NCI-H2196 (cell line): ENCODE results near the gene ERICH6B.

Experiments
- DNase-seq: peaks from one replicate; lab custom pipeline; 2025; ENCODE audit not compliant: unreplicated experiment; lab: John Stamatoyannopoulos, UW

ERICH6B gene

DNA sequence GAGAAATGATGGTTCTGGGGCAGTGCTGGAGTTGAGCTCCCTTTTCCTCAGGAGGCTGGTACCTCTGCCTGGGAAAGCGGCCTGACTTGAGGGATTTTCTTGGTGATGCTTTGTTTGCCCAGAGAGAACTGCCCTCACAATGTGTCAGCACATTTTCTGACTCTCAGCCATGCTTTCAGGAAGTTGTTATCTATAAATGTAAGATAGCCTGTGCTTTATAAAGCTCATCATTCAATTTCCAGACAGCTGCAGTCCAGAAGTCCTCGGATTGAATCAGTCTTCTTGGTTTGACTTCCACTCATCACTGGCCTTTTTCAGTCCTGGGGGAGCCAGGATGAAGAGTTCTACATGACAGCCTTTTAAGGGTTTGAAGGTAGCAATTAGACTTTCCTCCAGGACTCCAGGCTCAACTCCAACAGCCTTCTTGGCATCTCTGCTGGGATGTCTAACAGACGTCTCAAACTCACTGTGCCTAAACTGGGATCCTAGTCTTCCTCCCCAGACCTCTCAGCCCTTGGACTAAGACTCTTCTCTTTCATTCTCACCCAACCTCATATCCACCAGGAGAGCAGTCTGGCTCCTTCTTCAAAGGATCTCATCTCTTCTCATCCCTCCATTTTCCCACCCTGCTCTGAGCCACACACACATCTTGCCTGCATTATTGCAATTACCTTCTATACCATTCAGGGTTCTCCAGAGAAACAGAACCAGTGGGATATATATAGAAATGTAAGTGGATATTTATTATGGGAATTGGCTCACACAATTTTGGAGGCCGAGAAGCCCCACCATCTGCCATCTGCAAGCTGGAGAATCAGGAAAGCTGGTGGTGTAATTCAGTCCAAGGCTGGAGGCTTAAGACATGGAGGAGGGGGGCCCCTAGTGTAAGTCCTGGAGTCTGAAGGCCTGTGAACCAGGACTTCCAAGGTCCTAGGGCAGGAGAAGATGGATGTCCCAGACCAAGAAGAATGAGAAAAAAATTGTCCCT lies 13.1 kb downstream of the ERICH6B start:
- no peak for DNase-seq

DNA sequence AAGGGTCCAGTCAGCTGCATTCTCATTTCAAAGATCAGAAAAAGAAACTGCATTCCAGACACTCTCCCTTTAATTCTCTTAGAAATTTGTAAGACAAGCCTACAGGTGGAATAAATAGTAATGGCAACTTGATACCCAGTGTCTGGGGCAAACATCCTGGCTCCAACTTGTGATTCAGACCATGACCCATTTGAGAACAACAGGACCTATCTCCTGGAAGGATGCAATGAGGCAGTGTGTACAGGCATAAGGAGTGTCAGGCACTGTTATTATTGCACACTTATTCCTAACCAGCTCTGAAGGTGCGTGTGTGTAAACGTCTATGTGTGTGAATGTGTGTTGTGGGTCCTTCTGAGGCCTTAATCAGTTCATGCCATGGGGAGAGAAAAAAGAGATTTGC lies 13.9 kb downstream of the ERICH6B start:
- no peak for DNase-seq

DNA sequence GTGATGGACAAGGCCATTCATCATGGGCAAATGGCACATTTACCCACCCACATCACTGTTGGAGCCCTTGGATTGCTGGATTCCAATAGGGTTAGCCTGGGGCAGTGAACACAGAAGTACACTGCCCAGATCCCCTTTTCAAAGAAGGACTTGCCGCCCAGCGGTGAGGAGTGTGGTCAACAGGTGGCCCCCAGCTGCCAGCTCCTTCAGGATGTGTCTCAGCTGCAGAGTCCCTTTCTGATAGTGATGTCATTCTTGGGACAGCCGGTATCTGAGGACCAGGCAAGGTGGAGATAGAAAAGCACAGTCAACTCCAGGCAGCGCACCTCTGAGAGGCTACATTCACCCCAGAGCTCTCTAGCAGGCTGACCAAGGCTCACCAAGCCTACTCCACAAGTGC lies 16.9 kb downstream of the ERICH6B start:
- DNase-seq, result no peak

DNA sequence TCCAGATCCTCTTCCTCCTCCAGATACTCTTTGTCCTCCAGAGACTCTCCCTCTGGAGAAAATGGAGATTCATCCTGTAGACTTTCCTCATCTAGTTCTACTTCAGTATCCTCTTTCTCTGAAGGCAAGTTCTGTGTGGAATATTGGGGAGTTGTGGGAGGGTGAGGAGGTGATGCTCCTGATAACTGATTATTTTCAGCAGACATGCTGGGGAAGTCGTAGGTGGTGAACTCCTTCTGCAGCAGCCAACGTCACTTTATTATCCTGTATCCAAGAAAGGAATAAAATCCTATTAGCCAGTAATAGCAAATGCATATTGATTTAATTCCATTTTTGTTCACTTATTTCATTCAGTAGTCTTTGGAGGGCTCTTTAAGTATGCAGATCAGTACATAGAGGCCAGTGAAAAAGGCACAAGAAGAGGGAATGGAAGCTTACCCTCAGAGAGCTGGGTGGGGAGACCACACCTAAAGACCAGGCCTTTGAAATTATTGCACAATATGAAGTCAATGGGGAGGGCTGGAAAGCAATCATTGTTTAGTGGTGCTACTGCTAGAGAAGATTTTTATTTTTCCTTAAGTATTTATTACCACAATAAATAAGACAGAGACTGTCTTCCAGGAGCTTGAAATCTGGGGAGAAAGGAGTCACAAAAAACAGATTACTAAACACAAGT lies 18.6 kb downstream of the ERICH6B start:
- no peak for DNase-seq

DNA sequence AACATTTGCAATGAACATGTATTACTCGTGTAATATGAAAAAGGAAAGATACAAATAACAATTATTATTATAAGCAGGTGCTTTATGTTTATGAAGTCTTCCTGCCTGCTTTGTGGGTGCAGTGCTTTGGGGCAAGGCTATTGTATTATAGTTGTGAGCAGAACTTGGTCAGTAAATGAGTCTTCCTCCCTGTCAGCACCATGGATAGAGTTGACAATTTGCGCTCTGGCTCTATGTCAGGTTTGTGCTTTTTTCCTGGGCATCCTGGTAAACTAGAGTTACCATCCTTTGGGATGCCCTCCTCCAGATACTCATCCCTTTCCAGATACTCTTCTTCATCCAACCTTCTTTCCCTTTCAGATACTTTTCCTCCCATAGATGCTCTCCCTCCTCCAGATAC lies 19.6 kb downstream of the ERICH6B start:
- DNase-seq, result no peak

DNA sequence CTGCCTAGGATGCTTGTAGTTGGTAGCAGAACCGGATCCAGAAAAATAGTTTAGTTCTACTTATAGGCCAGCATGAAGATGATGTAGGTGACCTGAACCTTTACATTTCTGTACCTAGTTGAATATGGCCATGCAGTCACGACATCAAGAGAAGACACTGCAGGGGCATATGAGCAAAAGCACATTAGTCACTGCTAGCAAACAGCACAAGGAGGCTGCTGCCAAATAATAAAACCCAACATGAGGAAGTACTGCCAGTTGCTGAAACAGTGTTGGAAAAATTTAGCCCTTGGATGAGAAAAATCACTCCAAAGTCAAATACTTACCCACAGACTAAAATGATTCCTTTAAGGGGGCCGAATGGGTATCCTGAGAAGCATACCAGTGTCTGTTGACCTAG lies 20.8 kb downstream of the ERICH6B start:
- DNase-seq, result no peak

DNA sequence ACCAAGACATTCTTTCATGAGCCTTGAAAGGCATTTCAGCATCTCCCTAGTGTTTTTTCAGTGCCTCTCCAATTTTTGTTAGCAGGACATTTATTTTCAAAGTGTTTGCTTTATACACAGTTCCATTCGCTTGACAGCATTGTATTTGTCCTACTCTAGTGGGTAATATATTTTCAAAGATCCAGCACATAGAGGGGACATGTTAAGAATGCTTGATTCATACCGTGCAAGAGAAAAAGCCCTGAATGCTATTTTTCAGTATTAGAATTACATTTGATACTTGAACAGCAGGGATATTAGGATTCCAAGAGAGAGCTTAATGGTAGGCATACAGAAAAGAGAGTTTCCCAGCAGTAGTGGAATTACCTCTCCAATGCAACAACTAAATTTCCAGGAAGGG lies 21.3 kb downstream of the ERICH6B start:
- DNase-seq, result no peak

DNA sequence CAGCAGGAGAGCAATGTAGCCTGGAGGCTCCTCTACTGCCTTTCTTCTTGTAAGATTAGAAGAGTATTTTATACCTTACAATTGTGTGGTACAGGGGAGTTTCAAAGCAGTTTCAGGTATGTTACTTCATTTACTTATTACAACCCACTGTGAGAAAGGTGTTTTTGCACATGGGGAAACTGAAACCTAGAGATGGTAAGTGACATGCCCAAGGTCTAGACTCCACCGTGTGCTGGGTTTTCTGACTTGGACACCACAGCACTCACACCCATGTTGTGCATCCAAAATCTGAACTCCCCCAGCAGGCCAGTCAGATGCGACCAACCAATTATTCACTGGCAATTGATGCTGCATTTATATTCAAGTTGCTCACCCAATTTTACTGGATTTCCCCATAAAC lies 22.8 kb downstream of the ERICH6B start:
- no peak for DNase-seq

DNA sequence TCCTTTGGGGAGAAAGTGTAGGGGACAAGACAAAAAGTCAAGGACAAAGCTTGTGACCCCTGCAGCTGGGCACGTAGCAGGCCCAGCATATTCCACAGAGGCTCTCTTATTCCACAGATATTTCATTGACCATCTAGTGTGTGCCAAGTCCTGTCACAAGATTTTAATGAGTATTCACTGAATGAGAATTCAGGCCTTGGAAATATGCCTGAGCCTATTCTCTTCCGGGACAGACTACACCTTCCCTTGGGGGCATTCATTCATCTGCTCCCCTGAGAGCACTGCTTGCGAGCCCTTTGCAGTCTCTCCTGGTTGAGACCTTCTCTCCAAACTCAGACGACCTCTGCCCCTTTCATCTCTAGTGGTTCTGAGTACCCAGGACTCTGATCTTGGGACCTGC lies 25.5 kb downstream of the ERICH6B start:
- no peak for DNase-seq

DNA sequence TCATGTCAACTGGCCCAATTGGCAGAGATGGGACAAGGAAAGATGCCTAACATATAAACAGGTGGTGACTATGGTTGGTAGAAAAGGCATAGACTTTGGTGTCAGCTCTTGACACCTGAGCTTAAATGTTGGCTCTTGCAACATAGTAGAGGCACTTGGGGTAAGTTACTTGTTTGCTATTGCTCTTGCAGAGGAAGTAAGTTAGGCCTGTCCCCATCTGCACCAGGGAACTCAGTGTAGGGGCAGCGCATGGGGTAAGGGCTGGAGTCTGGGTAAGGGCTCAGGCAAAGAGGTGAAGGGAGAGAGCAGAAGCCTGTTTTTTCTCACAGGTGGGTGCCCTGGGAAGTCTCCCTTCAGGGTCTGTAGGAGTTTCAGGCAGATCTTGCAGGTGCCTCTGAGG lies 27.6 kb downstream of the ERICH6B start:
- DNase-seq, result no peak

DNA sequence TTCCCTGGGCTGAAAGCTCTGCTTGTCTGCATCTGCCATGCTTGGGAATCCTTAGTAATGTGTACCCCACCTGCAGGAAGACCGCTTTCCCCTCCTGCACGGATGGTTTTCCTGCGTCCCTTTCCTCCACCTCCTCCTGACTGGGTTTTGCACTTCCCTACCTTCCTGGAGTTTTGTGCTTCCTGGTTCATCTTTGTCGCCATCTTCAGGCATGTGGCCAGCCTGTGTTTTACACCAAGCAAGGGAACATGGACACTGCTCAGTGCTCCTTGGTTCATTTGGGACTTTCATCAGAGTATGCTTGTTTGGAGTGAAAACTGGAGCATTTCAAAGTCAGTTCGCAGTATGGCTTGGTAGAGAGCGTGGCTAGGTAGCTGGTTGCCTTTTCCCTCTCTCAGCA lies 30.7 kb downstream of the ERICH6B start:
- DNase-seq, result no peak

DNA sequence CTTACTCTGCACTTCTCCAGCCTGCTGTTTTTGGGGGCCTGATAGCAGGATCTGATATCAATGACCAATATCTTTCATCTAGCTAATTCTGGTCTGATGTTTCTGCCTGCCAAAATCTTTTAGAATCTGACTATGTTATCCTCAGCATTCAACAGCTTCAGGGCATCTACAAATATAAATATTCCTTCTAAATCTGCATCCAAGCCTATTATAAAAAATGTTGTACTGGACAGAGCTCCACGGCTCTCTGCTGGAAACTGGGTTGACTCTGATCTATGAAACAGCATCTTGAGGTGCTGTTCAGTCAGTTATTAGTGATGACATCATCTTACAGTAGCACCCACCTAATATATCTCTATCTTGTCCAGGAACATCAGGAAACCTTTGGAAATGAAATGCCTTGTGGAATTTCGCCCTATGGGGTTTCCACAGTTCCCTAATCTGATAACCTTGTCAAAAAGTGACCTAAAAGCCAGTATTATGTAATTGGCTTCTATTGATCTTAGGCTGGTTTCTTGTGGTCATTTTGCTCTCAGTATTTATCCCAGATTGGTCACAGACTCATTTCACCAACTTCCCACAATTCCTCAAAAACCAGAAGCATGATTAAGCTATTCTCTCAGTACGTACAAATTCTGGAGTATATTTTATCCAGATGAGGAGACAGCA lies 33.0 kb downstream of the ERICH6B start:
- DNase-seq, result no peak

DNA sequence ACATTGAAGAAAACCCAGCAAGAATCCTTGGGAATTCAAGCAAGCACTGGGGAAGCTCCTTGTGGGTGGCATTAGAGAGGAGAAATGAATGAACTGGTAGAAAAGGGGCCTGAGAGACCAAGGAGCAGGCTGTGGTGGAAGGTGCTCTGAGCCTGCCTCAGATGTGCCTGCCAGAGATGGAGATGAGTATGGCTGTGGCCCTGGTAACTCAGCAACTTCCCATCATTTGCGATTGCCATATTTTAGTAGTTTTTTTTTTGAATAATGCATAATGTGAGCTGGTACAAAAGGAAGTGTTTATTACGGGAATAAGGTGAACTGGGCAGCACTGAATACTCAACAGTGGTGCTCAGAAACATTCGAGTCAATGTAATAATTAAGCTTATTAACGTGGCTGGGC lies 39.1 kb downstream of the ERICH6B start:
- DNase-seq, result no peak

DNA sequence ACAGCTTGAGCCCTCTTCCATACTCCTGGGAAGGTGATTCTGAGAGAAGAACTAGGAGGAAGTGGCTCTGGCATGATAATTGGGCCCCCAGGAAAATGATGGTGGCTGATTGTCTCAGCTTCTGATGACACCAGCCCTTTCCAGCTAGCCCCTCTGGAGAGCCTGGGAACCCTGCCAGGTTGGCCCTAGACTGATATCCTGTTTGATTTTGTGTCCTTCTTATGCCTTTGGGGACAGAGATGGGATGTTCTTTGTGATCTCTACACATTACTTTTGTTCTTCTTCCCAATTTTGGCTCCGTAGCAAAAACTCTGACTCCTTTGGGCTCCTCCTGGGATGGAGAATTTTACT lies 39.7 kb downstream of the ERICH6B start:
- DNase-seq, result no peak

DNA sequence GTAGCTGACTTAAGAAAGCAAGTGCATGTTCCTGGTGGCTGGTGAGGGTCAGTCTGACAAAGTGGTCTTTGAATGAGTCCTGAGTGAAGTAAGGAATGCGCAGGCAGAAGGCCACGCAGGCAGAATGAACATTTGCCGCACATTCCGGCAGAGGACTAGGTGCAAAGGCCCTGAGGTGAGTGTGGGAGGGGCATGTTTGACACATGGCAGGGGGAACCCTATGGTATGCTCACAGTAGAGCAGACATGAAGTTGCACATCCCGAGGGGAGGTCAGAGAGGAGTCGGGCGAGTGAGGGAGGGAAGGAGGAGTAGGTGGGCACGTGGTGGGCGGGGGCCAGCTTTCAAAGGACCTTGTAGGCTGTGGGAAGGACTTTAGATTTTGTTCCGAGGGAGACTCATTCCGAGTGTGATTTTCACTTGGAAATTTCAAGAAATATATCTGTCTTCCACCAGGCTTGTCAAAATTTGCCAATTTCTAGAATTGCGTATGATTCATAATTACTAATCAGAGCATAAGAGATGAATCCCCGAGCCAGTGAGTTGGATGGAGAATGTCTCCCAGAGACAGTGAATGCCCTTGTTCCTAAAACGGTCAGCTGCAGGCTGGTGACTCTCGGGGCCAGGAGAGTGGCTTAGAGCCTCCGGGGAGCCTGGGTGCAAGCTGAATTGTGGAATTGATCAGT lies 40.3 kb downstream of the ERICH6B start:
- no peak for DNase-seq

DNA sequence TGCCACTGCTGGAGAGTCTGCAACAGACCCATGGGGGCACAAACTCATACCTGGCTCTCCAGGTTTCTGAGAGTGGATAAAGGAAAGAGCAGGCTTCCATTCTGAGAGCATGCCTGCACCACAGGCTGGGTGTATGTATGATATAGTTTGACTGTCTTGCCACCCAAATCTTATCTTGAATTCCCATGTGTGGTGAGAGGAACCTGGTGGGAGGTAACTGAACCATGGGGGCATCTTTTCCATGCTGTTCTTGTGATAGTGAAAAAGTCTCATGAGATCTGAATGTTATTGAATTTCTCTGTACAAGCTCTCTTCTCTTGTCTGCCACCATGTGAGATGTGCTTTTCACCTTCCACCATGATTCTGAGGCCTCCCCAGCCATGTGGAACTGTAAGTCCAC lies 50.2 kb downstream of the ERICH6B start:
- no peak for DNase-seq

DNA sequence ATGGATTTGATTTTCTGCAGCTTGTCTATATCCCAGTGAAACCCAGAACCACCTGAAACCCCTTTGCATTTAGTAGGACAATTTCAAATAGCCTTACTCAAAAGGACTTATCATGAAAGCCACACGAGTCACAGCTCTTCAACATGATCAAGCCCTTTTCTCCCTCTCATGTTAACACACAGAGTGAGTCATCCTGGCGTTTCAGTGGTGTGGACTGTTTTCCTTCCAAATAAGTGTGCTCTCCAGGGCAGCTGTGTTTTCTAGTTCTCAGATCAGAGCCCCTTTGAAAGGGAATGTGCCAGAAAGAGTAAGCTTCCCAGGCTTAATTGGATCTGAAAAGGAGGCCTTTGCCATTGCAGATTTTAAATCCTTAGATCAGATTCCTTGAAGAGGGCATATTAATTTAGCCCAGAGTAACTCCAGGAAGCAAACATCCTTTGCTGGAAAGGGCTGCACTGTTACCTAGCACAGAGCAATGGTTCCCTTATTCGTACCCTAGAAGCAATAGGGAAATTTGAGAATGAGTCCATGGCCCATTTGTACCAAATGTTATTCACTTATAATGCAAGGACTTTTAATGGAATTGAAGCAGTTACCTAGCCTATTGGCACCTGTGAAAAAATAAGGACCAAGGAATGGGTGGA lies 51.3 kb downstream of the ERICH6B start:
- DNase-seq, result peak; percentile 18

DNA sequence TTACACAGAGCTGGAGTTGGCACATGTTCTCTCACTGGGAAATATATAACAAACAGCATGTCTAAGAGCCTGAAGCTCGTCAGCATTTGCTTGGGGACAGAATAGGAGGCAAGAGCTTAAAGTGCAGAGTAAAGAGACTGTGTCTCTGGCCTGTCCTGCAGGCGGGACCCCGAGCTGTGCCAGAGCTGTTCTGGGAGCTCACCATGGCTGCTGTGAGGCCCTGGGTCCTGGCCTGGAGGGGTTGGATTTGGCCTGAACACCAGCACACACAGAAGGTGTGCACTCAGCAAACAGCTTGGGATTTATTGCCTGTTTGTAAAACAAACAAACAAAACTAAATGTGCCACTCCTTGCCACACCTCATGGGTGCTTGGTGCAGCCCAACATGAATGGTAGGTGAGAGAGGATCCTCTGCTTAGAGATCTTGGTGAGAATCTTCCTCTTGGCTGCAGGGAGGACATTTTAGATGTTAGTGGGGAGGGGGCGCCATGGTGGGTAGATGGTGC lies 60.9 kb downstream of the ERICH6B start:
- DNase-seq, result no peak

DNA sequence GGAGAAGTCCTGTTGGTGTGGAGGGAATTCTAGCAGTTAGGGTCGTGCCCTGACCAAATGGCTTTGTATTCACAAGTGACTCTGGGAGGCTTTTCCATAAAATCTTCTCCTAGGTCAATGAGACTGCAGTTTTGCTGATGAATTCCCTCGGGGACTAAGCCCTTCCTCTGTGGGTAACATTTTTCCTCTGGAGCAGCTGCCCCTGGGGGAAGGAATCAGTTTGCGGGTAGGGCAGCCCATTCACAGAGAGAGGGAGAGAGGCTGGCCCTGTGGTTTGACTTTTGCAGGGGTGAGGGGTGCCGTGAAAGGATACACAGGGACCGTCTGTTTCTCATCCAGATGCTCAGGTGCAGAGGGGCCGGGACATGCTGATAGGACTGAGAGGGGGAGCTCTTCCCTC lies 67.3 kb downstream of the ERICH6B start:
- no peak for DNase-seq

DNA sequence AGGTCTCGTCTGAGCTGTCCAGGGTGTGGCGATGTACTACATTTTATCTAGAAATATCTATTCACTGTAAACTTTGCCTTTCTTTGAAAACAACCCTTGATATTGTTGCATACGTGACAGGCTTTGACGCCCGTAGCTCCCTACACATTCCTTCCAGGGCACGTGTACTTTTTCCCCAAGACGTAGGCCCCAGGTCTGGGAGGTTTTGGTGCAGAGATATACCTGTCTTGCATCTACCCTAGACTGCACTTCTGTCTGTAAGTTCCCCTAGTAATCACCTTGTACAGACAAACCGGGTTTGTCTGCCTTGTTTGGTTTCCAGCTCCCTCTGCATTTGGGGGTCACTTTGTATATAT lies 69.2 kb downstream of the ERICH6B start:
- no peak for DNase-seq
